GM18870 (cell line): ENCODE results near the gene RNF168.
"Not testable (repeated sequence)": the region's sequence is repeated elsewhere in the genome, so short reads cannot be mapped to it uniquely, and the experiment has no call there.

Experiments used
- ATAC-seq: cut with Tn5 transposase; IDR thresholded peaks from one replicate; pipeline ENCODE4 v1.9.1; 2021; ENCODE audit warnings: moderate library complexity; ENCODE audit not compliant: unreplicated experiment

RNF168 gene

GRCh38 chr3:196470182-196470581 is 33.4 kb downstream of the RNF168 start:
- ATAC-seq = not testable (repeated sequence)

DNA sequence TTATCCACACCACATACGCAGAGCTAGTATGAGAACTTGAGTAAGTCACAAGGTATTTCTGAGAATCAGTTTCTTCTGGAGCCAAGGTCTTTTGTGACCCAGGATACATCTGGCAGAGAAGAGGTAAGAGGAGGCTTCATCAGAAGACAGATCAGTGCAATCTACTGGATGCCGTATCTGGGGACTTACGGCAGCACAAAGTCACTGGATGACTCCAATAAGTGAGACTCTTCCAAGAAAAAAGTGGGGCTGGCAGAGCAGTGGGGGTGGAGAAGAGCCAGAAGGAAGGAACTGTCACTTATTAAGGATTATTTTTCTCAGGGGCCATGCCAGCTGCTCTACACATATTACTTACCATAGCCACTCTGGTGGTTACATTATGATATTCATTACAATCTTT is 39.8 kb downstream of the RNF168 start:
- no peak for ATAC-seq

GRCh38 chr3:196463478-196463756 is 40.2 kb downstream of the RNF168 start:
- no peak for ATAC-seq

- not testable (repeated sequence) for ATAC-seq
Observed at GRCh38 chr3:196462680-196463477, 40.7 kb downstream of the RNF168 start.

DNA sequence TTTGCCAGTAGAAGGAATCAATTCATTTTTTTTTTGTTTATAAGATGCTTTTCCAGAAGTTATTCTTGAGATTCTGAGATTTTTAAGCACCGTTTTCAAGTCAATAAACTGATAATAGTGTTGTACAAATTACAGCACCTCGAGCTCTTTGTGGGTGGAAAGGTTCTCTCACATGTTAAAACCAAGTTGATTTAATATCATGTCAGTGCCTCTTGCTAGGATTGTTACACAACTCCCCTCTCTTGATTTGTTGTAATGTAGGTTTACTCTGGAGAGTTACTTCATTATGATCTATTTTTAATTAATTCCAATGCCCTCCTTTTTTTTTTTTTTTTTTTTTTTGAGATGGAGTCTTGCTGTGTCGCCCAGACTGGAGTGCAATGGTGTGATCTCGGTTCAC is 45.5 kb downstream of the RNF168 start:
- ATAC-seq = no peak

DNA sequence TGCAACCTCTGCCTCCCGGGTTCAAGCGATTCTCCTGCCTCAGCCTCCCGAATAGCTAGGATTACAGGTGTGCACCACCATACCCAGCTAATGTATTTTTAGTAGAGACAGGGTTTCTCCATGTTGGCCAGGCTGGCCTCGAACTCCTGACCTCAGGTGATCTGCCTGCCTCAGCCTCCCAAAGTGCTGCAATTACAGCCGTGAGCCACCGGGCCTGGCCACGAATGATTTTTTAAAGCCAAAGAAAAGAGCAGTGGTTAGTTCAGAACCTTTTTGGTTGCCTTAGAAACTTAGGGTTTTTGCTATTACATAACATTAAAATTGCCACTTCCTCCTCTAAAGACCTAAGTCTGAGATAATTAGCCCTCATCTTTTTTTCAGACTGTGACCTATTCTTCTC is 46.1 kb downstream of the RNF168 start:
- not testable (repeated sequence) for ATAC-seq

DNA sequence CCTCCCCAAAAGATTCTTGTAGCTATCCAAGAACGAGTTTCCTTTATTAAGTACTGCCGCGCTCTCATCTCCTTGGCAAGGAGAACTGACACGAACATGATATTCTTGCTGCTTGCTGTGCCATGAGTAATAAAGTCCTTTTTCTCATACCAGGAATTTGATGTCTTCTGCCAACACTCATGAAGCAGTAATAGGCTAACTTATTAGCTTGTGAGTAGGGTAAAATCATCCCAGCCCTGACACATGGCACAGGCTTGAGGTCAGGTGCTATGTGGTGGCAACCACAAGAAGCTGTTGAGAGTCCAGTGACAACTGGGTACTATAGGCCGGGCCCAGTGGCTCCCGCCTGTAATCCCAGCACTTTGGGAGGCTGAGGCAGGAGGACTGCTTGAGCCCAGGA is 48.6 kb downstream of the RNF168 start:
- no peak for ATAC-seq

GRCh38 chr3:196445391-196445790 is 58.2 kb downstream of the RNF168 start:
- ATAC-seq = not testable (repeated sequence)

- ATAC-seq = no peak
Observed at GRCh38 chr3:196444500-196444894, 59.1 kb downstream of the RNF168 start.

GRCh38 chr3:196440696-196441095 is 62.9 kb downstream of the RNF168 start:
- ATAC-seq = no peak

GRCh38 chr3:196440041-196440537 is 63.5 kb downstream of the RNF168 start:
- ATAC-seq = no peak

DNA sequence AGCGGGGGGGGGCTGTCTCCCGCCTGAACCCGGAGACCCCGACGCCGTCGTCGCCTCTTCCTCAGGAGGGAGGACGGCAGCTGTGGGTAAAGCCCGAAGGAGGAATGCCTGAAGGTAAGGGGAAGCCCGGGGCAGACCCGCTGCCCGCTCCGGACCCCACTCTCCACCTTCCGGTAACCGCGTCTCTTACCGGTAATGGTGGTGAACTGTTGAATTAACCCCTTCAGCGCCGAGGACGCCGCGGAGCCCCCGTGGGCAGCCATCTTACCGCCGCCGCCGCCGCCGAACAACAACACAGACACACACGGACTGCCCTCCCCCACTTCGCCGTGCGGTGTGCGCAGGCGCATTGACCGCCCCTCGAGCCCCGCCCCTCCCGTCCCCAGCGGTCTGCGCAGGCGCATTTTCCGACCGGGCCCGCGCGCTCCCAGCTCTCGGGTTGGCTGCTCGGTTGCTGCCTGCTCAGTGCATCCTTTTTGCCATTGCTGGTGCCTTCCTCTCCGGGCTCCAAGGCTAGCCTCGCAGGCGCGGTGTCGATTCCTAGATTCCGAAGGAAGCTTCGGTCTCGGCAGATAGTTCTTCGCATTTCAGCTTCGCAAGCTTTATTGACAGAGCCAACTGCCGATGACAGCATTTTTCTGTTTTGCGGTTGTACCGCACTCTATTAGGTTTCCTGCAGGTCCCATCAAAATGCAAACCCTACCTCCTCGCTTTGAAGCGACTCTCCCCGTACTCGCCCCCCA is 71.3 kb downstream of the RNF168 start, which contains the start of gene UBXN7:
Gene UBXN7, minus strand, starts transcription at position 291 of the 743 bp plus-strand sequence. Its CDS starts 28 bp downstream, at position 263.
- peak; percentile 59 for ATAC-seq

DNA sequence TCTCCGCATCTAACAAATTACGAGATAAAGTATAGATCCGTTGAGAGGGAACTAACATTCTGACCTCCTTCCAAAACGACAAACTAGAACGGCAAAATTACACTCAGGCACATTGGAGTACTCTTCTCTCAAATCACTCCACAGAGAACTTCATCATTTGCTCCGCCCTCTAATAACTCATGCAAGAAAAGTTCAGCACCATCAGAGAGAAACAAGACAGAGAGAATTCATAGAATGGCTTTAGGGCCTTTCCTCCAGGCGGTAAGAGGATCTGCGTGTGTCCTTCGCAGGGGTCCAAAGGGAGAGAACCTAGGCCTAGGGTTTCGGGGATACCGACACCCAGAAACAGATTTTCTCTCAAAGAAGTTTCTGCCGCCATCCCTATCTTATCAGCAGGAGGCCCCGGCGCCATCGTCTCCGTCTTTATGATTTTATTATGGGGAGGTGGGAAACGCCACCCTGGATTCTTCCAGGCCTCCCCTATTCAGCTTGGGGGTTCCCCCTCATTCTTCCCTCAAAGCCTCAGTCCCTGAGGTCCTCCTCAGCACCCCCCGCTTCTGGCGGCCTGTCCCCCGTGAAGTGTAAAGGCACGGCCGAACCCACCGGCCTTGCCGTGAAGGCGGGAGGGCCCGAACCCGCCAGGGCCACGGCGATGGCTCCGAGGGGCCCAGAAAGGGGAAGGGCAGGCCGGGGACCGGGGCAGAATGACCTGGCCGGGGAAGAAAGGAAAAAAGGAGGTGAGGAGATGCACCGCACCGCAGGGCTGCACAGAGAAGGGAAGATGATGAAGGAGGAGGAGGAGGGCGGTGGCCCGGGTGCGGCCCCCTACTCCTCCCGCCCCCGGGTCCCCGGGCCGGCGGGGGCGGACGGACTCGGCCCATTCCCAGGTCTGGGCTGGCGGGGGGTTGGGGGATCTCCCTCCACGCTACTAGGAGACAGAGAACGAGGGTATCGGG is 72.1 kb downstream of the RNF168 start:
- ATAC-seq = peak; percentile 23

DNA sequence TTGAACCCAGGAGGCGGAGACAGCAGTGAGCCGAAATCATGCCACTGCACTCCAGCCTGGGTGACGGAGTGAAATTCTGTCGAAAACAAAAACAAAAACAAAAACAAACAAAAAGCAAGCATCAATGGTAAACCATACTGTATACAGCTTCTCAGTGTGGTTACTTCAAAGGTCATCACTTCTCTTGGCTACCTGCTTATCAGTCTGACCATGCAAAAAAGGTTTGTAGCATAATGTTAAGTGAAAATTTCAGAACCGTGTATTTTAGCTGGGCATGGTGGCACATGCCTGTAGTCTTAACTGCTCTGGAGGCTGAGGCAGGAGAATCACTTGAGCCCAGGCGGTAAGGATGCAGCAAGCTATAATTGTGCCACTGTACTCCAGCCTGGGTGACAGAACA is 75.5 kb downstream of the RNF168 start:
- ATAC-seq = no peak

GRCh38 chr3:196424421-196424820 is 79.1 kb downstream of the RNF168 start:
- not testable (repeated sequence) for ATAC-seq

GRCh38 chr3:196423044-196423781 is 80.4 kb downstream of the RNF168 start:
- no peak for ATAC-seq

GRCh38 chr3:196421668-196422067 is 81.9 kb downstream of the RNF168 start:
- not testable (repeated sequence) for ATAC-seq

DNA sequence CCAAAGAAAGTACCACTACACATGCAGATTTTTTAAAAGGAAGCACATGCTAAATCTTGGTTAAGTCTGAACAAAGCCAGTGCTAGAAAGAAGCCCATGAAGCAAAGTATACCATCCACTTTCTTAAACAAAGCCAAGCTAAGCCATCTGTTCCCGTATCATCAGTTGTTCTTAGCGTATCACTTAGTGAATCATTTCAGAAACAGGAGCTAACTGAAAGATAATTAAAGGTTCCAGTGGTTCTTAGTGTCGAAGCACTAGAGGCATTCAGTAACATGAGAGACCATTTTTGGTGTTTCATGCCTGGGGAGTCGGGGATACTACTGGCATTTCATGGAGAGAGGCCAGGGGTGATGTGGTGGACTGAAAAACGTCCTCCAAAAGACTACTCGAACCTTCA is 84.2 kb downstream of the RNF168 start:
- ATAC-seq = no peak
